ENCODE results near the gene HPD.

DNA sequence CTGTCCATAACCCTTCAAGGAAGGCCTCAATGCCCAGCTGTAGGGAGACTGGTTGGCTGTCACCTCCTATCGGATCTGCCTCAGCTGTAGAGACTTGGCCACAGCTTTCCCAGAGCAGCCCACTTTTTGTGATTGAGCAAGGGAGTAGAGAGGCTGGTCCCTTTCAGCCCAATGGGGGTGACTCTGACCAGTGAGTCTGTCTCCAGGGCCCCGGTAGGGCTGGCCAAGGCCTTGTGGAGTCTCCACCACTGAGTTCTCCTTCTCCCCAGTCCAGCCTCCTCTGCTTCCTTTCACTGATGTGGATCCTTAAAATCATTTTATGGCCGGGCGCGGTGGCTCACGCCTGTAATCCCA, 14.5 kb upstream of the HPD start:
- TF ChIP-seq, protein P1, sequence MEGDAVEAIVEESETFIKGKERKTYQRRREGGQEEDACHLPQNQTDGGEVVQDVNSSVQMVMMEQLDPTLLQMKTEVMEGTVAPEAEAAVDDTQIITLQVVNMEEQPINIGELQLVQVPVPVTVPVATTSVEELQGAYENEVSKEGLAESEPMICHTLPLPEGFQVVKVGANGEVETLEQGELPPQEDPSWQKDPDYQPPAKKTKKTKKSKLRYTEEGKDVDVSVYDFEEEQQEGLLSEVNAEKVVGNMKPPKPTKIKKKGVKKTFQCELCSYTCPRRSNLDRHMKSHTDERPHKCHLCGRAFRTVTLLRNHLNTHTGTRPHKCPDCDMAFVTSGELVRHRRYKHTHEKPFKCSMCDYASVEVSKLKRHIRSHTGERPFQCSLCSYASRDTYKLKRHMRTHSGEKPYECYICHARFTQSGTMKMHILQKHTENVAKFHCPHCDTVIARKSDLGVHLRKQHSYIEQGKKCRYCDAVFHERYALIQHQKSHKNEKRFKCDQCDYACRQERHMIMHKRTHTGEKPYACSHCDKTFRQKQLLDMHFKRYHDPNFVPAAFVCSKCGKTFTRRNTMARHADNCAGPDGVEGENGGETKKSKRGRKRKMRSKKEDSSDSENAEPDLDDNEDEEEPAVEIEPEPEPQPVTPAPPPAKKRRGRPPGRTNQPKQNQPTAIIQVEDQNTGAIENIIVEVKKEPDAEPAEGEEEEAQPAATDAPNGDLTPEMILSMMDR (IDR thresholded peaks at IDR 0.05; ENCODE audit: low read depth, low read length, poor library complexity, severe bottlenecking), result no peak
- TF ChIP-seq EZH2phosphoT487 (IDR thresholded peaks at IDR 0.05; ENCODE audit: borderline replicate concordance, low read length), result no peak

Measured in DOHH2 (cell line).